HG03432 (cell line): ENCODE measurements around the gene SLC38A2.
A peak's percentile ranks its signal among the peaks of the same experiment; 100 is the strongest.

Experiments
- ATAC-seq: cut with Tn5 transposase; IDR thresholded peaks from one replicate; pipeline ENCODE4 v1.9.1; 2021; ENCODE audit warnings: mild to moderate bottlenecking, moderate library complexity; ENCODE audit not compliant: unreplicated experiment

Gene SLC38A2

GRCh38 chr12:46362895-46363581 lies 9.5 kb downstream of the SLC38A2 start:
- ATAC-seq = no peak

- no peak for ATAC-seq
Observed at GRCh38 chr12:46361667-46362034, 10.9 kb downstream of the SLC38A2 start.

- ATAC-seq = peak; percentile 71
Observed at GRCh38 chr12:46360908-46361666, 11.5 kb downstream of the SLC38A2 start.

GRCh38 chr12:46360370-46360769 lies 12.2 kb downstream of the SLC38A2 start:
- no peak for ATAC-seq

GRCh38 chr12:46359667-46360280 lies 12.8 kb downstream of the SLC38A2 start:
- no peak for ATAC-seq

- ATAC-seq = no peak
Observed at GRCh38 chr12:46358791-46359666, 13.5 kb downstream of the SLC38A2 start.

GRCh38 chr12:46358325-46358700 lies 14.3 kb downstream of the SLC38A2 start:
- no peak for ATAC-seq

- ATAC-seq = no peak
Observed at GRCh38 chr12:46357438-46358324, 14.9 kb downstream of the SLC38A2 start.

GRCh38 chr12:46356655-46357437 lies 15.7 kb downstream of the SLC38A2 start:
- no peak for ATAC-seq

GRCh38 chr12:46354802-46355199 lies 17.8 kb downstream of the SLC38A2 start:
- no peak for ATAC-seq

GRCh38 chr12:46354111-46354801 lies 18.3 kb downstream of the SLC38A2 start:
- ATAC-seq = no peak

- no peak for ATAC-seq
Observed at GRCh38 chr12:46351886-46352650, 20.5 kb downstream of the SLC38A2 start.

- no peak for ATAC-seq
Observed at GRCh38 chr12:46351138-46351537, 21.4 kb downstream of the SLC38A2 start.

- no peak for ATAC-seq
Observed at GRCh38 chr12:46349253-46349652, 23.3 kb downstream of the SLC38A2 start.

GRCh38 chr12:46343118-46343852 lies 29.3 kb downstream of the SLC38A2 start:
- ATAC-seq = no peak

- ATAC-seq = peak; percentile 73
Observed at GRCh38 chr12:46342562-46343033, 30.0 kb downstream of the SLC38A2 start.

GRCh38 chr12:46339051-46339450 lies 33.5 kb downstream of the SLC38A2 start:
- ATAC-seq = no peak
